Esophagus muscularis mucosa (tissue), 4 donors: ENCODE measurements around the gene HOXB9. TPM values are rescaled to one million over a fixed set of nuclear protein-coding genes. Genes with fewer than 3 reads are reported as not detected.

ENCODE experiments used
- DNase-seq: peaks from one replicate; pipeline ENCODE4 v3.0.0-alpha.2; 2017; ENCODE audit errors: extremely low spot score
- H3K27ac ChIP-seq, 4 donors: fragments of 200-600 bp; sonication (generic); replicated peaks in 1 of 4; 1 replicate in 3 of 4; 2 replicates in 1 of 4; pipeline ENCODE4 v1.5.1; 2016 to 2019; ENCODE audit warnings: mild to moderate bottlenecking in 1 of 4
- H3K27me3 ChIP-seq, 4 donors: fragments of 200-600 bp; sonication (generic); one replicate each; pipeline versions ENCODE4 v1.5.1 to v1.6.0; 2016 to 2019
- H3K36me3 ChIP-seq, 4 donors: fragments of 200-600 bp; sonication (generic); one replicate each; pipeline ENCODE4 v1.5.1; 2016 to 2019
- H3K4me1 ChIP-seq, 4 donors: fragments of 200-600 bp; sonication (generic); one replicate each; pipeline ENCODE4 v1.5.1; 2016 to 2019
- H3K4me3 ChIP-seq, 4 donors: fragments of 200-600 bp; sonication (generic); 1 replicate in 2 of 4; 2 replicates in 2 of 4; pipeline ENCODE4 v1.5.1; 2016 to 2019; ENCODE audit warnings: mild to moderate bottlenecking in 4 of 4, moderate library complexity in 1 of 4
- H3K9me3 ChIP-seq, 4 donors: fragments of 200-600 bp; sonication (generic); 1 replicate in 3 of 4; 2 replicates in 1 of 4; pipeline ENCODE4 v1.5.1; 2016 to 2019
- CTCF ChIP-seq, 3 experiments: fragments of 200-600 bp in 2 of 3; fragments of 450-650 bp in 1 of 3; sonication (generic) in 2 of 3; IDR thresholded peaks; one replicate each; pipeline ENCODE4 v1.5.1; 2017 to 2019; ENCODE audit warnings: antibody characterized with exemption in 3 of 3, mild to moderate bottlenecking in 2 of 3, moderate library complexity in 1 of 3
- EP300 ChIP-seq: sonication (generic); formaldehyde crosslinking; IDR thresholded peaks from one replicate; pipeline ENCODE4 v1.6.1; 2017; ENCODE audit warnings: antibody characterized with exemption
- POLR2A ChIP-seq: fragments of 450-650 bp; IDR thresholded peaks from one replicate; pipeline ENCODE4 v1.6.1; 2017; ENCODE audit warnings: antibody characterized with exemption, moderate library complexity, mild to moderate bottlenecking, low read depth
- POLR2AphosphoS5 ChIP-seq, 2 donors: sonication (generic); formaldehyde crosslinking; IDR thresholded peaks; one replicate each; pipeline ENCODE4 v1.6.1; 2017; ENCODE audit warnings: antibody characterized with exemption in 2 of 2
- WGBS: methylation state at CpG from one replicate; pipeline ENCODE4 v1.1.5; 2018; 5-methylcytosine and 5-hydroxymethylcytosine counted together
- intact Hi-C: fragments of 100-400 bp; cut with DNase I; formaldehyde crosslinking; loops from one replicate; pipeline ENCODE4 v1.15.1; 2023
- total RNA-seq, 4 donors: library from RNA; depleted of rRNA; stranded (reverse); fragments of >200 nt; gene quantifications; one replicate each; pipeline versions ENCODE4 v1.1.0 to v1.2.1, GENCODE V29; 2016

The HOXB9 gene
- total RNA-seq, 4 donors from 2014 or later, result not detected

GRCh38 chr17:48579471-48579759, 46.7 kb downstream of the HOXB9 start:
- H3K36me3 ChIP-seq, result no peaks in the 10 kb centered on the region
- H3K4me1 ChIP-seq, result peaks cover 33 to 84% (median 79%) of the 10 kb centered on the region in 4 donors
- no peak for DNase-seq
- H3K27ac ChIP-seq, result peak overlapping the region; percentile 91 to 97 (median 96)
- TF ChIP-seq POLR2A, result no peak
- no peak for TF ChIP-seq CTCF (IDR thresholded peaks at IDR 0.05)
- TF ChIP-seq EP300, result no peak
- no peak for TF ChIP-seq POLR2AphosphoS5 (IDR thresholded peaks at IDR 0.05)
- intact Hi-C loops, result no loop called here
- H3K27me3 ChIP-seq, result no peaks in the 10 kb centered on the region
- H3K4me3 ChIP-seq, result peak overlapping the region in 3 of 4 donors; percentile 76 to 90 (median 78)
- WGBS, result 63% methylated on average over 7 of the region's 7 CpGs
- H3K9me3 ChIP-seq, result no peaks in the 10 kb centered on the region

GRCh38 chr17:48578616-48579470, 47.3 kb downstream of the HOXB9 start:
- intact Hi-C loops, result no loop called here
- 33% methylated on average over 42 of the region's 43 CpGs for WGBS
- H3K4me1 ChIP-seq, result peaks cover 32 to 84% (median 79%) of the 10 kb centered on the region in 4 donors
- no peak for DNase-seq
- H3K27me3 ChIP-seq, result no peaks in the 10 kb centered on the region
- H3K4me3 ChIP-seq, result peak overlapping the region; percentile 66 to 90 (median 77)
- H3K27ac ChIP-seq, result peak overlapping the region; percentile 91 to 97 (median 96)
- H3K36me3 ChIP-seq, result no peaks in the 10 kb centered on the region
- H3K9me3 ChIP-seq, result no peaks in the 10 kb centered on the region
- no peak for TF ChIP-seq POLR2AphosphoS5 (IDR thresholded peaks at IDR 0.05)
- peak in 1 of 3 experiments; percentile 4 for TF ChIP-seq CTCF (IDR thresholded peaks at IDR 0.05)
- no peak for TF ChIP-seq EP300

- 0% methylated on average over 24 of the region's 58 CpGs for WGBS
- Histone ChIP-seq H3K9me3 (no peaks in the 10 kb centered on the region), H3K4me3 (peak within 1 kb of the TSS; percentile 66 to 90 (median 77)), H3K4me1 (peaks cover 32 to 84% (median 79%) of the 10 kb centered on the region in 4 donors), H3K27ac (peak within 1 kb of the TSS; percentile 91 to 97 (median 96)), H3K27me3 (no peaks in the 10 kb centered on the region), H3K36me3 (no peaks in the 10 kb centered on the region)
- intact Hi-C loops, result loop anchor here (2.0 kb wide), 1 partner anchor 35 kb away; no protein-coding TSS in a partner anchor
- TF ChIP-seq POLR2AphosphoS5 (IDR thresholded peaks at IDR 0.05), result peak; percentile 68 to 72
- no peak for TF ChIP-seq CTCF (IDR thresholded peaks at IDR 0.05)
- no peak for TF ChIP-seq EP300
- DNase-seq, result peak; percentile 98
These were observed 48.1 kb downstream of the HOXB9 start, which contains the start of gene HOXB4 for GRCh38 chr17:48577946-48578615. TSS of gene HOXB4 (minus strand) at chr17:48578350. CDS start at chr17:48578319, 31 bp downstream.

GRCh38 chr17:48577330-48577945, 48.7 kb downstream of the HOXB9 start:
- H3K36me3 ChIP-seq, result no peaks in the 10 kb centered on the region
- H3K4me3 ChIP-seq, result peak overlapping the region; percentile 66 to 90 (median 77)
- H3K9me3 ChIP-seq, result no peaks in the 10 kb centered on the region
- H3K27me3 ChIP-seq, result no peaks in the 10 kb centered on the region
- intact Hi-C loops, result loop anchor here (2.0 kb wide), 1 partner anchor 35 kb away; no protein-coding TSS in a partner anchor
- WGBS, result under 1% methylated on average over 19 of the region's 19 CpGs
- TF ChIP-seq POLR2AphosphoS5 (IDR thresholded peaks at IDR 0.05) (no peak), EP300 (no peak), POLR2A (no peak), CTCF (IDR thresholded peaks at IDR 0.05) (no peak)
- DNase-seq, result no peak
- H3K4me1 ChIP-seq, result peaks cover 33 to 84% (median 79%) of the 10 kb centered on the region in 4 donors
- peak overlapping the region; percentile 91 to 97 (median 96) for H3K27ac ChIP-seq
